Activated naive CD4-positive, alpha-beta T cell treated with anti-CD3 and anti-CD28 coated beads, Interleukin-2, amount 10 ng/mL, durations not matched to agents 7 days and 5 days (primary cell): ENCODE measurements around the gene ABCC8.

Experiments used
- CTCF ChIA-PET: fragments of 350-600 bp; sonication (Branson Sonifier 250); formaldehyde crosslinking; loops from one replicate; lab custom pipeline; 2021; ENCODE audit warnings: antibody characterized with exemption; lab: Charles Lee
- DNase-seq: peaks from one replicate; pipeline ENCODE4 v3.0.0-alpha.2; 2020
- H3K27ac Mint-ChIP-seq: one replicate; pipeline ENCODE4 v1.8.0; 2021; ENCODE audit warnings: mild to moderate bottlenecking, moderate library complexity, mixed read lengths
- H3K27me3 Mint-ChIP-seq: one replicate; pipeline ENCODE4 v1.8.0; 2021; ENCODE audit warnings: mild to moderate bottlenecking, mixed read lengths
- H3K36me3 Mint-ChIP-seq: one replicate; pipeline ENCODE4 v1.8.0; 2021; ENCODE audit warnings: mixed read lengths
- H3K4me1 Mint-ChIP-seq: one replicate; pipeline ENCODE4 v1.8.0; 2021; ENCODE audit warnings: mixed read lengths
- H3K4me3 Mint-ChIP-seq: one replicate; pipeline ENCODE4 v1.8.0; 2021; ENCODE audit warnings: mild to moderate bottlenecking, moderate library complexity, mixed read lengths
- H3K9me3 Mint-ChIP-seq: one replicate; pipeline ENCODE4 v1.8.0; 2021; ENCODE audit warnings: mixed read lengths

Gene ABCC8

GRCh38 chr11:17408026-17408425, 68.6 kb downstream of the ABCC8 start:
- CTCF ChIA-PET: interaction anchor here (0.7 kb wide), 1 partner anchor 191 kb away, joined by 3 read pairs; no protein-coding TSS in a partner anchor

GRCh38 chr11:17407575-17407974, 69.1 kb downstream of the ABCC8 start:
- Mint-ChIP-seq H3K27ac (no peak overlapping the region), H3K9me3 (no peaks in the 10 kb centered on the region), H3K36me3 (no peaks in the 10 kb centered on the region), H3K4me1 (peaks cover 21% of the 10 kb centered on the region), H3K27me3 (peaks cover 42% of the 10 kb centered on the region), H3K4me3 (no peak overlapping the region)
- no peak for DNase-seq
- CTCF ChIA-PET: interaction anchor here (0.7 kb wide), 1 partner anchor 191 kb away, joined by 3 read pairs; no protein-coding TSS in a partner anchor

More at GRCh38 chr11:17408026-17408425, 68.6 kb downstream of the ABCC8 start:
- Mint-ChIP-seq H3K27me3 (peaks cover 43% of the 10 kb centered on the region), H3K4me3 (no peak overlapping the region), H3K9me3 (no peaks in the 10 kb centered on the region), H3K36me3 (no peaks in the 10 kb centered on the region), H3K4me1 (peaks cover 25% of the 10 kb centered on the region), H3K27ac (no peak overlapping the region)
- no peak for DNase-seq

- Mint-ChIP-seq H3K9me3 (no peaks in the 10 kb centered on the region), H3K36me3 (no peaks in the 10 kb centered on the region), H3K4me1 (peaks cover 16% of the 10 kb centered on the region), H3K27ac (no peak overlapping the region), H3K27me3 (peaks cover 46% of the 10 kb centered on the region), H3K4me3 (no peak overlapping the region)
- DNase-seq: no peak
- CTCF ChIA-PET: interaction anchor here (1.1 kb wide), 1 partner anchor 121 kb away, joined by 3 read pairs; no protein-coding TSS in a partner anchor
These were observed 69.9 kb downstream of the ABCC8 start for GRCh38 chr11:17406818-17407149.

- no peaks in the 10 kb centered on the region for H3K36me3 Mint-ChIP-seq
- no peaks in the 10 kb centered on the region for H3K9me3 Mint-ChIP-seq
- no peak overlapping the region for H3K4me3 Mint-ChIP-seq
- H3K27me3 Mint-ChIP-seq: peaks cover 42% of the 10 kb centered on the region
- CTCF ChIA-PET: interaction anchor here (0.7 to 1.1 kb wide), 3 partner anchors 22 to 122 kb away, joined by 3 to 4 read pairs (median 3); no protein-coding TSS in a partner anchor
- peaks cover 12% of the 10 kb centered on the region for H3K4me1 Mint-ChIP-seq
- no peak for DNase-seq
- no peak overlapping the region for H3K27ac Mint-ChIP-seq
These were observed 70.4 kb downstream of the ABCC8 start for GRCh38 chr11:17406082-17406817.

GRCh38 chr11:17405232-17406005, 71.2 kb downstream of the ABCC8 start:
- Mint-ChIP-seq H3K4me1 (peaks cover 9% of the 10 kb centered on the region), H3K27me3 (peaks cover 38% of the 10 kb centered on the region), H3K36me3 (no peaks in the 10 kb centered on the region), H3K27ac (no peak overlapping the region), H3K9me3 (no peaks in the 10 kb centered on the region), H3K4me3 (no peak overlapping the region)
- CTCF ChIA-PET: interaction anchor here (1.0 to 1.1 kb wide), 2 partner anchors 21 to 123 kb away, joined by 3 to 4 read pairs; no protein-coding TSS in a partner anchor
- DNase-seq: no peak

GRCh38 chr11:17403980-17404759, 72.5 kb downstream of the ABCC8 start:
- H3K4me1 Mint-ChIP-seq: peaks cover 9% of the 10 kb centered on the region
- no peaks in the 10 kb centered on the region for H3K9me3 Mint-ChIP-seq
- H3K27me3 Mint-ChIP-seq: peaks cover 43% of the 10 kb centered on the region
- DNase-seq: no peak
- H3K4me3 Mint-ChIP-seq: no peak overlapping the region
- no peak overlapping the region for H3K27ac Mint-ChIP-seq
- no peaks in the 10 kb centered on the region for H3K36me3 Mint-ChIP-seq
- CTCF ChIA-PET: no interaction called here

GRCh38 chr11:17402486-17402885, 74.2 kb downstream of the ABCC8 start:
- no peaks in the 10 kb centered on the region for H3K9me3 Mint-ChIP-seq
- H3K4me3 Mint-ChIP-seq: no peak overlapping the region
- no peaks in the 10 kb centered on the region for H3K36me3 Mint-ChIP-seq
- no peak for DNase-seq
- H3K27me3 Mint-ChIP-seq: peaks cover 41% of the 10 kb centered on the region
- CTCF ChIA-PET: interaction anchor here (0.7 to 1.0 kb wide), 2 partner anchors 15 to 125 kb away, joined by 3 read pairs; no protein-coding TSS in a partner anchor
- H3K27ac Mint-ChIP-seq: no peak overlapping the region
- H3K4me1 Mint-ChIP-seq: peaks cover 9% of the 10 kb centered on the region

GRCh38 chr11:17401841-17402240, 74.8 kb downstream of the ABCC8 start:
- Mint-ChIP-seq H3K9me3 (no peaks in the 10 kb centered on the region), H3K4me3 (no peak overlapping the region), H3K27ac (no peak overlapping the region), H3K36me3 (no peaks in the 10 kb centered on the region), H3K27me3 (peaks cover 42% of the 10 kb centered on the region), H3K4me1 (peaks cover 9% of the 10 kb centered on the region)
- CTCF ChIA-PET: no interaction called here
- no peak for DNase-seq

- Mint-ChIP-seq H3K27me3 (peaks cover 42% of the 10 kb centered on the region), H3K27ac (no peak overlapping the region), H3K9me3 (no peaks in the 10 kb centered on the region), H3K4me3 (no peak overlapping the region), H3K4me1 (peaks cover 9% of the 10 kb centered on the region), H3K36me3 (no peaks in the 10 kb centered on the region)
- no peak for DNase-seq
- CTCF ChIA-PET: no interaction called here
These were observed 75.3 kb downstream of the ABCC8 start for GRCh38 chr11:17401316-17401715.

- CTCF ChIA-PET: interaction anchor here (1.1 kb wide), 1 partner anchor 16 kb away, joined by 3 read pairs; no protein-coding TSS in a partner anchor
- no peaks in the 10 kb centered on the region for H3K9me3 Mint-ChIP-seq
- H3K27me3 Mint-ChIP-seq: peaks cover 38% of the 10 kb centered on the region
- no peak for DNase-seq
- H3K36me3 Mint-ChIP-seq: no peaks in the 10 kb centered on the region
- H3K4me3 Mint-ChIP-seq: no peak overlapping the region
- H3K4me1 Mint-ChIP-seq: peaks cover 2% of the 10 kb centered on the region
- no peak overlapping the region for H3K27ac Mint-ChIP-seq
These were observed 76.4 kb downstream of the ABCC8 start for GRCh38 chr11:17400048-17400775.

GRCh38 chr11:17399236-17399635, 77.4 kb downstream of the ABCC8 start:
- DNase-seq: no peak
- no peak overlapping the region for H3K27ac Mint-ChIP-seq
- H3K9me3 Mint-ChIP-seq: no peaks in the 10 kb centered on the region
- no peak overlapping the region for H3K4me3 Mint-ChIP-seq
- CTCF ChIA-PET: interaction anchor here (1.1 kb wide), 1 partner anchor 15 kb away, joined by 3 read pairs; no protein-coding TSS in a partner anchor
- H3K36me3 Mint-ChIP-seq: no peaks in the 10 kb centered on the region
- H3K27me3 Mint-ChIP-seq: peaks cover 38% of the 10 kb centered on the region
- H3K4me1 Mint-ChIP-seq: no peaks in the 10 kb centered on the region

- CTCF ChIA-PET: interaction anchor here (0.9 to 1.1 kb wide), 2 partner anchors 13 to 131 kb away, joined by 3 to 4 read pairs; no protein-coding TSS in a partner anchor
- no peak for DNase-seq
- Mint-ChIP-seq H3K4me3 (no peak overlapping the region), H3K27me3 (peaks cover 34% of the 10 kb centered on the region), H3K36me3 (no peaks in the 10 kb centered on the region), H3K27ac (no peak overlapping the region), H3K4me1 (no peaks in the 10 kb centered on the region), H3K9me3 (no peaks in the 10 kb centered on the region)
These were observed 79.2 kb downstream of the ABCC8 start for GRCh38 chr11:17397311-17398002.
